ENCODE data around the gene CHST15. TPM values are rescaled to one million over a fixed set of nuclear protein-coding genes. Genes with fewer than 3 reads are reported as not detected.

The CHST15 gene
- total RNA-seq, 2 donors from 2014 or later: 7.5 to 14.9 TPM

DNA sequence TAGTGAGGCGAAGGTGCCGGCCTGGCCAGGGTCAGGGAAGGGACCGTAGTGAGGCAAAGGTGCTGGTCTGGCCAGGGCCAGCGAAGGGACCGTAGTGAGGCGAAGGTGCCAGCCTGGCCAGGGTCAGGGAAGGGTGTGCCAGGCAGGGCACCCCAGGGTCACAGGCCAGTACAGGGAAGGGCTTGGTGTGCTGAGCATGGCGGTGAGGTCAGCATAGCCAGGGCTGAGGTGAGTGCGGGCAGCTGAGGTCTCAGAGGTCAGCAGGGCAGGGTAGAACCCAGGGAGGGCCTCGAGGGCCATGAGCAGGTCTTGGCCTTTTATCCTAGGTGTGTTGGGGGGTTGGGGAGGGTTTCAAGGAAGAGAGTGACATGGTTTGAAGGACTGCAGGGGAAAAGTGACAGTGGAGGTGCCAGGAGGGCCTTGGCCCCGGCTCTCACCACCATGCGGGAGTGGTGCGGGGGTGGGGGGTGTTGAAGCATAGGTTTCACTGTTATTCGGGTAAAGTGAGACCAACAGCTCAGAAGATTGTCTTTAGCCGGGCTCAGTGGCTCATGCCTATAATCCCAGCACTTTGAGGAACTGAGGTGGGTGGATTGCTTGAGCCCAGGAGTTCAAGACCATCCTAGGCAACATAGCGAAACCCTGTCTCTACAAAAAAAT, 93.3 kb downstream of the CHST15 start:
- 95 to 96% methylated on average over 11 to 15 of the region's 15 CpGs for WGBS, 2 experiments (ENCODE audit: insufficient coverage in 1 of 2, insufficient read length in 1 of 2)
- no peaks in the 10 kb centered on the region for H3K36me3 ChIP-seq (ENCODE audit: control insufficient read depth, insufficient read depth, low read length)
- no peaks in the 10 kb centered on the region for H3K4me1 Mint-ChIP-seq
- peaks cover 1% of the 10 kb centered on the region for H3K27me3 Mint-ChIP-seq (ENCODE audit: insufficient read depth)
- H3K27me3 ChIP-seq (ENCODE audit: control insufficient read depth, insufficient read depth, low read length, poor library complexity, severe bottlenecking): peaks cover 3% of the 10 kb centered on the region
- no peak overlapping the region for H3K27ac ChIP-seq (ENCODE audit: low read depth, low read length)
- H3K9me3 Mint-ChIP-seq: no peaks in the 10 kb centered on the region
- H3K27ac Mint-ChIP-seq: no peak overlapping the region
- H3K36me3 Mint-ChIP-seq (ENCODE audit: low read depth): no peaks in the 10 kb centered on the region
- DNase-seq: no peak
- H3K4me1 ChIP-seq (ENCODE audit: control insufficient read depth, insufficient read depth, low read length): no peaks in the 10 kb centered on the region
- no peak overlapping the region for H3K4me3 ChIP-seq (ENCODE audit: low read length)
- no peak overlapping the region for H3K9ac ChIP-seq (ENCODE audit: extremely low read depth, low read length, poor library complexity, severe bottlenecking)
- TF ChIP-seq, protein P1, sequence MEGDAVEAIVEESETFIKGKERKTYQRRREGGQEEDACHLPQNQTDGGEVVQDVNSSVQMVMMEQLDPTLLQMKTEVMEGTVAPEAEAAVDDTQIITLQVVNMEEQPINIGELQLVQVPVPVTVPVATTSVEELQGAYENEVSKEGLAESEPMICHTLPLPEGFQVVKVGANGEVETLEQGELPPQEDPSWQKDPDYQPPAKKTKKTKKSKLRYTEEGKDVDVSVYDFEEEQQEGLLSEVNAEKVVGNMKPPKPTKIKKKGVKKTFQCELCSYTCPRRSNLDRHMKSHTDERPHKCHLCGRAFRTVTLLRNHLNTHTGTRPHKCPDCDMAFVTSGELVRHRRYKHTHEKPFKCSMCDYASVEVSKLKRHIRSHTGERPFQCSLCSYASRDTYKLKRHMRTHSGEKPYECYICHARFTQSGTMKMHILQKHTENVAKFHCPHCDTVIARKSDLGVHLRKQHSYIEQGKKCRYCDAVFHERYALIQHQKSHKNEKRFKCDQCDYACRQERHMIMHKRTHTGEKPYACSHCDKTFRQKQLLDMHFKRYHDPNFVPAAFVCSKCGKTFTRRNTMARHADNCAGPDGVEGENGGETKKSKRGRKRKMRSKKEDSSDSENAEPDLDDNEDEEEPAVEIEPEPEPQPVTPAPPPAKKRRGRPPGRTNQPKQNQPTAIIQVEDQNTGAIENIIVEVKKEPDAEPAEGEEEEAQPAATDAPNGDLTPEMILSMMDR (conservative IDR thresholded peaks at IDR 0.05): no peak
- no peak overlapping the region for H3K4me3 Mint-ChIP-seq
- H3K9me3 ChIP-seq (ENCODE audit: control insufficient read depth, low read length): no peaks in the 10 kb centered on the region

DNA sequence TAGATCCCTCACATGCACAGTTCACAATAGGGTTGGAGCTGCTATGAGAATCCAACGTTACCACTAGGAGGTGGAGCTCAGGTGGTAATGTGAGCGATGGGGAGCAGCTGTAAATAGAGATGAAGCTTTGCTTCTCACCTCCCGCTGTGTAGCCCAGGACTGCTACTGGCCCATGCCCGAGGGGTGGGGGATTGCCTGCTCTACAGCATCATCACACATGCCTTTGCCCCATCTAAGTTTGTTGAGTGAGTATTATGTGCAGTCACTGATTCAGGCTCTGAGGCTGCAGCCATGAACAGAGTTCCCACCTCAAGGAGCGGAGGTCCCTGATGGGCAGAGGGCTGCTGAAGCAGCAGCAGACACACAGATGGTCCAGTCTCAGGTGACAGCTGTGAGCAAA, 94.1 kb downstream of the CHST15 start:
- no peak overlapping the region for H3K4me3 Mint-ChIP-seq

DNA sequence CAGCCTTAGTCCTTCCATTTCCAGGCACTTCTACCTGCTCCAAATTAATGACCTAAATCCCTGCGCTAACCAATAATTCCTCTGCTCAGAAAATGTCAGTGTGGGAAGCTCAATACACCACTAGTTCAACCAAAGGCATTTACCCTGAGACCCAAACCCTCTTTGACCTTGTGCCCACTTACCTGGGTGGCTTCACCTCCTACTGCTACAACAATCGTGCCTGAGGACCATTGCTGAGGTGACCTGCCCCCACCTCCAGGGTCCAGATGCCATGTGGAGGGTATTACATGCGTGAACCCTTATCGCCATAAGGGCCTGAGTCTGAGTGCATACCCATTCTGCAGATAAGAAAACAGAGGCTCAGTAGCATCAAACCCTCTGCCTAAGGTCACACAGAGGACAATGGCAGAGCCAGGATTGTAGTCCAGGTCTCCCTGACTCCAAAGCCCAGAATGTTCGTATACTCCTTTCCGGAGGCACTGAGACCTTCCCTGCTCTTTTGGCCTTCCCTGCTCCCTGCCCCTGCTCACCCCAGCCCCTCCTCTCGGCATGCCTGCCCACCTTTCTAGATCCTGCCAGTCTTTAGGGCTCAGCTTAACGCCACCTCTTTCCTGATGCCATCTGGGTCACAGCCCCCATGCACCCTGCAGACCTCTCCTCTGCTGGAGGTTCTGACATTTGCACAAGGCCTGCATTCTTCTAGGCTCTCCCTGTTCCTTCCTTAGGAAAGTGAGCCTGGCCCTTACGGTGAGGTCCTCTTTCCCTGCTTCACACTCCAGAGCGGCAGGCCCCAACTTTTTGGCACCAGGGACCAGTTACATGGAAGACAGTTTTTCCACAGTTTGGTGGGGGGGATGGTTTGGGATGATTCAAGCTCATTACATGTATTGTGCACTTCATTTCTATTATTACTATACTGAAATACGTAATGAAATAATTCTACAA, 94.9 kb downstream of the CHST15 start:
- Mint-ChIP-seq H3K9me3 (no peaks in the 10 kb centered on the region), H3K27ac (no peak overlapping the region), H3K27me3 (ENCODE audit: insufficient read depth) (peaks cover 17% of the 10 kb centered on the region), H3K4me3 (no peak overlapping the region), H3K36me3 (ENCODE audit: low read depth) (no peaks in the 10 kb centered on the region), H3K4me1 (no peaks in the 10 kb centered on the region)
- H3K4me1 ChIP-seq (ENCODE audit: control insufficient read depth, insufficient read depth, low read length): no peaks in the 10 kb centered on the region
- H3K9me3 ChIP-seq (ENCODE audit: control insufficient read depth, low read length): no peaks in the 10 kb centered on the region
- no peak overlapping the region for H3K4me3 ChIP-seq (ENCODE audit: low read length)
- no peaks in the 10 kb centered on the region for H3K36me3 ChIP-seq (ENCODE audit: control insufficient read depth, insufficient read depth, low read length)
- 89 to 94% methylated on average over 4 to 10 of the region's 11 CpGs for WGBS, 2 experiments (ENCODE audit: insufficient coverage in 1 of 2, insufficient read length in 1 of 2)
- H3K27me3 ChIP-seq (ENCODE audit: control insufficient read depth, insufficient read depth, low read length, poor library complexity, severe bottlenecking): peaks cover 17% of the 10 kb centered on the region
- H3K27ac ChIP-seq (ENCODE audit: low read depth, low read length): no peak overlapping the region
- TF ChIP-seq, protein P1 (conservative IDR thresholded peaks at IDR 0.05): no peak
- no peak overlapping the region for H3K9ac ChIP-seq (ENCODE audit: extremely low read depth, low read length, poor library complexity, severe bottlenecking)
- DNase-seq: no peak

More for the DNA sequence above, 94.1 kb downstream of the CHST15 start:
- H3K27ac ChIP-seq (ENCODE audit: low read depth, low read length): no peak overlapping the region
- H3K36me3 ChIP-seq (ENCODE audit: control insufficient read depth, insufficient read depth, low read length): no peaks in the 10 kb centered on the region
- no peaks in the 10 kb centered on the region for H3K9me3 ChIP-seq (ENCODE audit: control insufficient read depth, low read length)
- H3K27ac Mint-ChIP-seq: no peak overlapping the region
- H3K9me3 Mint-ChIP-seq: no peaks in the 10 kb centered on the region
- no peak overlapping the region for H3K4me3 ChIP-seq (ENCODE audit: low read length)
- TF ChIP-seq, protein P1 (conservative IDR thresholded peaks at IDR 0.05): peak; percentile 24
- WGBS, 2 experiments (ENCODE audit: insufficient coverage in 1 of 2, insufficient read length in 1 of 2): 85 to 100% methylated on average over 1 to 5 of the region's 5 CpGs
- no peaks in the 10 kb centered on the region for H3K4me1 Mint-ChIP-seq
- peaks cover 9% of the 10 kb centered on the region for H3K27me3 Mint-ChIP-seq (ENCODE audit: insufficient read depth)
- no peak overlapping the region for H3K9ac ChIP-seq (ENCODE audit: extremely low read depth, low read length, poor library complexity, severe bottlenecking)
- DNase-seq: no peak
- H3K27me3 ChIP-seq (ENCODE audit: control insufficient read depth, insufficient read depth, low read length, poor library complexity, severe bottlenecking): peaks cover 9% of the 10 kb centered on the region
- H3K4me1 ChIP-seq (ENCODE audit: control insufficient read depth, insufficient read depth, low read length): no peaks in the 10 kb centered on the region
- no peaks in the 10 kb centered on the region for H3K36me3 Mint-ChIP-seq (ENCODE audit: low read depth)
